ENCODE measurements around the gene TMOD3.

TMOD3 gene

DNA sequence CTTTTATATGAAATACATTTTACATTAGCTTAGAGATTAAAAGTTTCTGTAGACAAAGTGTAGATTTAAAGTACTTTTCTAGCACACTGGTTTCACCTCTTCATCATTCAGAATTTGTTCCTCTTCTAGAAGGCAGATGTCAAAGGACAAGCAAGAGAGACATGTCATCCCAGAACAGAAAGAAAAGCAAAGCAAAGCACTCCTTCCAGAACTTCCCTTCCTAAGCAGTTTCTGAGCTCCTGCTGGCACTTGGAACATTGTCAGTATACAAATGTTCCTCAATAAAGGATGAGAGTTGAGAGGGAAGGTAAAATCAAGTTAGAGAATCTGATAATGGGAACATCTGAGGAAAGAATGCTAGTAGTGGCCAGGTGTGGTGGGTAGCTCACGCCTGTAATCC, 26.2 kb downstream of the TMOD3 start:
- no peak for DNase-seq
- intact Hi-C loops (cut with DNase I): no loop called here

- intact Hi-C loops (cut with DNase I): no loop called here
- DNase-seq: no peak
Measured at GRCh38 chr15:51856714-51857380, 27.4 kb downstream of the TMOD3 start.

DNA sequence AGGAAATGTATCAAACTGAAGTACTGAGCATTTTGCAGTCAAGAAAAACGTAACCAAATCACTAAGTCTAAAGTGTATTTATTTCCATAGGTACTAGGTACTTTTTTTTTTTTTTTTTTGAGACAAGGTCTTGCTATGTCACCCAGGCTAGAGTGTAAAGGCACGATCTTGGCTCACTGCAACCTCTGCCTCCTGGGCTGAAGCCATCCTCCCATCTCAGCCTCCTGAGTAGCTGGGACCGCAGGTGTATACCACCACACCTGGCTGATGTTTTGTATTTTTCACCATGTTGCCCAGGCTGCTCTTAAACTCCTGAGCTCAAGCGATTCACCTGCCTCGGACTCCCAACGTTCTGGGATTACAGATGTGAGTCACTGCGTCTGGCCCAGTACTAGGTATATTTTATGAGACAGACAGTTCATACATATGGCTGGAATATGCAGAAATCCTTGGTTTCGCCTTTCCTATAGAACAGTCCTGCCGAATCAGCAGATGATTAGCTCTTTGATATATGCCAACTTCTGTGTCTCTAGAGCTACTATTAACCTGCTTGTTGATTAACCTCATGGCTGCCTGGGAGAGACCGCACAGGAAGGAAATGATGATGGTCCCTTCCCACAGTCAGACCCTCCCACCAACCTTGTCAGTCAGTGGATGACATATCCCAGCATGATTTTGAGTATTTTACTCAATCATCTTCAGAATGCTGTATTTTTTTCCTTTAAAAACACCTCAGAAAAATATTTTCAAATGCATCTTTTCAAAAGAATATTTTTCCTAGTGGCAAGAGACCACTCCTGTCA, 32.3 kb downstream of the TMOD3 start:
- DNase-seq: no peak
- intact Hi-C loops (cut with DNase I): no loop called here

DNA sequence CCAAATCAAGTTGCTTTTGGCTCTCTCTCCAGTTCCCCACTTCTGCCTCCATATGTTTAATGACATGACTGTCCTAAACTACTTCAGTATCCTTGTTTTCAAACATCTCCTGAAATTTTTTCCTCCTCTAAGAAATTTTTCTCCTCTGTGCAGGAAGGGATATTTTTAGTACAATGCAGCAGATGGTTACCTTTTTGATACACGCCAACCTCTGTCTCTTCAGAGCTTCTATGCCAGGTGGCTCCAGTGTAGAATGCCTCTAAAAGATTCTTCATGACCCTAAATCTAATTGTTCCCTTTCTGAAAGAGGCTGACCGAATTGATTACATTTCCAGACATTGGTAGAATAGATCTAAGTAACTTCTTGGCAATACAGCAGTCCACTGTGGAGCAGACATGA, 33.7 kb downstream of the TMOD3 start:
- no peak for DNase-seq
- intact Hi-C loops (cut with DNase I): no loop called here

DNA sequence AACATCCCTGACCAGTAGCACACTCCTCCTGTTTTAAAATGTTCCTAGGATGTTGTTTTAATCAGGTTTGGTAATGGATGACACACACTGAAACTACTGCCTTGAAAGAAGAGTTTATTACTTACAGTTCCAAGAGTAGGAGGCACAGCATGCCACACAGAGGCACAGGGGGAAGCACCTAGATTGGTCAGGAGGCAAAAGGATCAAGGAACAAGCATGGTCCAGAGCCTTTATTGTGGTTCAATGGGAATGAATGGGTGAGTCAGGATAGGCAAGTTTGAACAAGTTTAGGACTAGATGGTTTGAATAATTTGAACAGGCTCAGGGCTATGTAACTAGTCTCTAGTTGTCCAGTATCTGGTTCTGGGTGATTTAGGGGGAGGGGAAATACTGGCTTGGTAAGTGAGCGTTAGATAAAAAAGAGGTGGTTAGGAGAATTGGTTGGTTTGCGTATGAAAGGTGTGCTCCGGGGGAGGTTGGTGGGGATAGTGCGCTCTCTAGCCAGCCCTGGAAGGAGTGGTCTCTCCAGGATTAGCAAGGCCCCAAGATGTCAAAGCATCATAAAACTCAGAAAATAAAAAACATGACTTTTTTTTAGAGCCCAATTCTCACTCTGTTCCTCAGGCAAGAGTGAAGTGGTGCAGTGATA, 35.1 kb downstream of the TMOD3 start:
- DNase-seq: no peak
- intact Hi-C loops (cut with DNase I): no loop called here

DNA sequence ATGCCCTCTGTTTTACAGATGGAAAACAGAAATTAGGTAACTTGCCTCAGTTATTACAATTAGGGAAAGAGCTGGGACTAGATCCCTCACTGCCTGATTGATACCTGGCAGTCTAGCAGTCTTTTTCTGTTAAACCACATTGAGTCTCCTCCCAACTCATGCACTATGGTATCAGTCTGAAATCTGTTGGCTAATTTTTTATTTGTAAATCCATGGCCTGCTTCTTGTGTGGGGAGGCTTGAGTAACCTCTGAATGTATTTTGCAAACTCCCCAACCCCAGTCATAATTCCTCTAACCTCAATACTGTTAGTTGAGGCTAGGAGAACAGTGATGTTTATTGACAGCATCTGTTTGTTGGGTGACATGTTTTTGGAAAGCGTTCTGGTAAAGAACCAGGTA, 35.9 kb downstream of the TMOD3 start:
- DNase-seq: no peak
- intact Hi-C loops (cut with DNase I): no loop called here

DNA sequence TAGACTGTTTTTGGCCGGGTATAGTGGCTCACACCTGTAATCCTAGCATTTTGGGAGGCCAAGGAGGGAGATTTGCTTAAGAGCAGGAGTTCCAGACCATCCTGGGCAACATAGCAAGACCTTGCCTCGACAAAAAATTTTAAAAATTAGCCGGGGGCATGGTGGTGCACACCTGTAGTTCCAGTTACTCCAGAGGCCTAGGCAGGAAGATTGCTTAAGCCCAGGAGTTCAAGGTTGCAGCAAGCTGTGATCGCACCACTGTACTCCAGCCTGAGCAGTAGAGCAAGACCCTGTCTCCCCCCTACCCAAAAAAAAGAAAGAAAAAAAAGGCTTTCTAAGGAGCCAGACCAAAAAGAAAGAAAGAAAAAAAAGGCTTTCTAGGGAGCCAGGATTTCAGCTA, 36.7 kb downstream of the TMOD3 start:
- no peak for DNase-seq
- intact Hi-C loops (cut with DNase I): no loop called here

DNA sequence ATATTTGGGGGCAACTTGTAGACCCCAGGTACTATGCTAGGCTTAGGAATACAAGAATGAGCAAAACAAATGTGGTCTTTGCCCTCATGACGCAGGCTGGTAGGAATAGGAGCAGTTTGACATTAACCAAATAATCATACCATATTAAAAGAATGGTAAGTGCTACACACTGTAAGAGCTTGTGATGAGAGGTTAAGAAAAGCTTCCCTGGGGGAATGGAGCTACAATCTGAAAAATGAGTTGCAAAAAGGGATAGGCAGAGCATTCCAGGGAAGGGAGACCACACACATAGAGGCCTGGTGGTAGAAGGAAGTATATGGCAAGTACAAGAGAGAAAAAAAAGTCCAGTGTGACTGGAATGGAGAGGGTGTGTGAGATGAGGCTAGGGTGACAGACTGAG, 37.3 kb downstream of the TMOD3 start:
- intact Hi-C loops (cut with DNase I): no loop called here
- no peak for DNase-seq

DNA sequence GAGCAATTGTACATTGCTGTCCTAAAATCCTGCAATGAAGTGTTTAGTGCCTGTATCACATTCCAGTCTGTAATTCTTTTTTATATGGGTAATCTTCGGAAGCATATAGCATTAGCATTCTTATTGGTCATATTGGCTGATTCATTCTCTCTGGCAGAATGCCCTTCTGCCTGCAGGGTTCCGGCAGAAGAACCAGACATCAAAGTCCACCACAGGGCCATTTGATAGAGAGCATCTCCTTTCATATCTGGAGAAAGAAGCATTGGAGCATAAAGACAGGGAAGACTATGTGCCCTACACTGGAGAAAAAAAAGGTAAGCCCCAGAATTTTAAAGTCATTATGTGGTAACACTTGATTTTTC, 39.6 kb downstream of the TMOD3 start:
- DNase-seq: no peak

DNA sequence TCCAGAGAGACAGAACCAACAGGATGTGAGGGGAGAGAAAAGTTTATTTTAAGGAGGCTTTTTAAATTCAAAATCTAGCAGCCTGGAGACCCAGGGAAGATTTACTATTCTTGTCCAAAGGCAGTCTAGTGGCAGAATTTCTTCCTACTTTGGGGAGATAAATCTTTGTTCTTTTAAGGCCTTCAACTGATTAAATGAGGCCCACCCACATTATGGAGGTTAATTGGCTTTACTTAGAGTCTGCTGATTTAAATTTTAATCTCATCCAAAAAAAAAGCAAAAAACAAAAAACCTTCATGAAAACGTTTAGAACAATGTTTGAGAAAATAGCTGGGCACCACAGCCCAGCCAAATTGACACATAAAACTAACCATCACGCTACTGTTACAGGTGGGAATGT, 41.3 kb downstream of the TMOD3 start:
- intact Hi-C loops (cut with DNase I): no loop called here
- DNase-seq: no peak

More for the DNA sequence above, 39.6 kb downstream of the TMOD3 start:
- intact Hi-C loops (cut with DNase I): no loop called here

- intact Hi-C loops (cut with DNase I): no loop called here
- DNase-seq: no peak
Measured at GRCh38 chr15:51874751-51875644, 45.5 kb downstream of the TMOD3 start.

- no peak for DNase-seq
- intact Hi-C loops (cut with DNase I): no loop called here
Measured at GRCh38 chr15:51876169-51876568, 46.7 kb downstream of the TMOD3 start.

- no peak for DNase-seq
- intact Hi-C loops (cut with DNase I): no loop called here
Measured at GRCh38 chr15:51878446-51879386, 49.3 kb downstream of the TMOD3 start.

DNA sequence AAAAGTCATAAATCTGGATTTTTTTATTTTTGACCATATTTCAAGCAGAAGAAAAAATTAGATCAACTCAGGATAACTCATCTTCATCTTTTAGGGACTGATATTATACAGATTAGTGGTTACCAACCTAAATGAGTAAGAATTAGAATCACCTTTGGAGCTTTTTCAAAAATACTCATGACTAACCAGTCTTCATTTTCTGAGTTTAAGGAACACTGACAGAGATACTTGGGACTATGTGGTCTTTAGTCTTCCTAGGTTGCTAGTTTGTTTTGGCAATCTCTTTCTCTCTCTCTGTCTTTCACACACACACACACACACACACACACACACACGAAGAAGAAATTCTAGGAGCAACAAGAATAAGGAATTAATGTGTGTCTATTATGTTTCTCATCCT, 50.1 kb downstream of the TMOD3 start:
- no peak for DNase-seq
- intact Hi-C loops (cut with DNase I): no loop called here

- intact Hi-C loops (cut with DNase I): no loop called here
- no peak for DNase-seq
Measured at GRCh38 chr15:51883271-51883837, 53.9 kb downstream of the TMOD3 start.

GRCh38 chr15:51884041-51884440, 54.6 kb downstream of the TMOD3 start:
- intact Hi-C loops (cut with DNase I): no loop called here
- DNase-seq: no peak

- intact Hi-C loops (cut with DNase I): no loop called here
- no peak for DNase-seq
Measured at GRCh38 chr15:51884517-51885236, 55.2 kb downstream of the TMOD3 start.

All from head of caudate nucleus (tissue), 42 donors.